ENCODE data around the gene CMTM7. TPM values are rescaled to one million over a fixed set of nuclear protein-coding genes. Genes with fewer than 3 reads are reported as not detected.
"Not testable (repeated sequence)": the region's sequence is repeated elsewhere in the genome, so short reads cannot be mapped to it uniquely, and the experiment has no call there.

The CMTM7 gene
- total RNA-seq, 6 experiments from 2014 or later = 10.1 to 17.7 (median 15.7) TPM

GRCh38 chr3:32463415-32463814 is 71.8 kb downstream of the CMTM7 start:
- H3K9me3 Mint-ChIP-seq; H3K27me3 Mint-ChIP-seq (ENCODE audit: insufficient read depth); DNase-seq; H3K36me3 Mint-ChIP-seq (ENCODE audit: low read depth); H3K4me1 Mint-ChIP-seq (ENCODE audit: low read depth); H3K4me3 Mint-ChIP-seq; H3K27ac Mint-ChIP-seq: not testable (repeated sequence)

GRCh38 chr3:32464726-32465125 is 73.1 kb downstream of the CMTM7 start:
- H3K27ac Mint-ChIP-seq; DNase-seq; H3K27me3 Mint-ChIP-seq (ENCODE audit: insufficient read depth); H3K9me3 Mint-ChIP-seq; H3K36me3 Mint-ChIP-seq (ENCODE audit: low read depth); H3K4me3 Mint-ChIP-seq: not testable (repeated sequence)
- peaks cover 19% of the 10 kb centered on the region for H3K4me1 Mint-ChIP-seq (ENCODE audit: low read depth)

- H3K27ac Mint-ChIP-seq; DNase-seq; H3K27me3 Mint-ChIP-seq (ENCODE audit: insufficient read depth); H3K4me3 Mint-ChIP-seq; H3K9me3 Mint-ChIP-seq; H3K36me3 Mint-ChIP-seq (ENCODE audit: low read depth): not testable (repeated sequence)
- H3K4me1 Mint-ChIP-seq (ENCODE audit: low read depth) = peaks cover 29% of the 10 kb centered on the region
Measured at GRCh38 chr3:32466808-32467207, 75.2 kb downstream of the CMTM7 start.

- Mint-ChIP-seq H3K27ac (no peak overlapping the region), H3K36me3 (ENCODE audit: low read depth) (peaks cover 4% of the 10 kb centered on the region), H3K27me3 (ENCODE audit: insufficient read depth) (no peaks in the 10 kb centered on the region), H3K4me1 (ENCODE audit: low read depth) (peaks cover 32% of the 10 kb centered on the region), H3K9me3 (no peaks in the 10 kb centered on the region), H3K4me3 (peak overlapping the region; percentile 10; the same call in 1 of the 2 replicates)
- peak; percentile 100 for TF ChIP-seq CTCF (IDR thresholded peaks at IDR 0.05)
- peak; percentile 40 for DNase-seq
Measured at GRCh38 chr3:32467333-32468070, 75.8 kb downstream of the CMTM7 start.

GRCh38 chr3:32469151-32469874 is 77.7 kb downstream of the CMTM7 start:
- H3K4me3 Mint-ChIP-seq = no peak overlapping the region; the same call in 1 of the 2 replicates
- no peak for TF ChIP-seq CTCF (IDR thresholded peaks at IDR 0.05)
- peak overlapping the region; percentile 49 for H3K27ac Mint-ChIP-seq
- H3K27me3 Mint-ChIP-seq (ENCODE audit: insufficient read depth) = no peaks in the 10 kb centered on the region
- DNase-seq = peak; percentile 8
- H3K36me3 Mint-ChIP-seq (ENCODE audit: low read depth) = peaks cover 15% of the 10 kb centered on the region
- no peaks in the 10 kb centered on the region for H3K9me3 Mint-ChIP-seq
- H3K4me1 Mint-ChIP-seq (ENCODE audit: low read depth) = peaks cover 45% of the 10 kb centered on the region

GRCh38 chr3:32470362-32470761 is 78.7 kb downstream of the CMTM7 start:
- no peak for TF ChIP-seq CTCF (IDR thresholded peaks at IDR 0.05)
- H3K36me3 Mint-ChIP-seq (ENCODE audit: low read depth) = peaks cover 22% of the 10 kb centered on the region
- H3K4me3 Mint-ChIP-seq = no peak overlapping the region
- no peak for DNase-seq
- peaks cover 45% of the 10 kb centered on the region for H3K4me1 Mint-ChIP-seq (ENCODE audit: low read depth)
- H3K27me3 Mint-ChIP-seq (ENCODE audit: insufficient read depth) = no peaks in the 10 kb centered on the region
- H3K27ac Mint-ChIP-seq = peak overlapping the region; percentile 49; the same call in 1 of the 2 replicates
- no peaks in the 10 kb centered on the region for H3K9me3 Mint-ChIP-seq

- Mint-ChIP-seq H3K9me3 (no peaks in the 10 kb centered on the region), H3K27ac (no peak overlapping the region), H3K4me1 (ENCODE audit: low read depth) (peaks cover 45% of the 10 kb centered on the region), H3K27me3 (ENCODE audit: insufficient read depth) (no peaks in the 10 kb centered on the region), H3K36me3 (ENCODE audit: low read depth) (peaks cover 22% of the 10 kb centered on the region), H3K4me3 (no peak overlapping the region)
- DNase-seq = no peak
- TF ChIP-seq CTCF (IDR thresholded peaks at IDR 0.05) = no peak
Measured at GRCh38 chr3:32471246-32471645, 79.6 kb downstream of the CMTM7 start.

- H3K27me3 Mint-ChIP-seq (ENCODE audit: insufficient read depth); H3K27ac Mint-ChIP-seq; H3K4me3 Mint-ChIP-seq; DNase-seq; H3K9me3 Mint-ChIP-seq: not testable (repeated sequence)
- Mint-ChIP-seq H3K4me1 (ENCODE audit: low read depth) (peaks cover 45% of the 10 kb centered on the region), H3K36me3 (ENCODE audit: low read depth) (peaks cover 27% of the 10 kb centered on the region)
Measured at GRCh38 chr3:32472151-32472550, 80.5 kb downstream of the CMTM7 start.

Data from HFFc6 (cell line).